Adrenal gland (tissue), 12 donors: ENCODE measurements around the gene CDC37L1. TPM values are rescaled to one million over a fixed set of nuclear protein-coding genes. Genes with fewer than 3 reads are reported as not detected.
"Not testable (repeated sequence)": the region's sequence is repeated elsewhere in the genome, so short reads cannot be mapped to it uniquely, and the experiment has no call there.

Experiments used
- DNase-seq, 7 donors: peaks; one replicate each; pipeline ENCODE4 v3.0.0-alpha.2; 2019 to 2020
- H3K27ac ChIP-seq, 5 donors: fragments of 200-600 bp; sonication (generic) in 4 of 5; 1 replicate in 3 of 5; 2 replicates in 2 of 5; pipeline versions ENCODE4 v1.5.1 to v1.8.0; 2016 to 2020; ENCODE audit warnings: mild to moderate bottlenecking in 1 of 5
- H3K27me3 ChIP-seq: fragments of 200-600 bp; 2 replicates; pipeline ENCODE4 v1.8.0; 2021
- H3K36me3 ChIP-seq, 2 donors: fragments of 200-600 bp; replicated peaks in 1 of 2; 1 replicate in 1 of 2; 2 replicates in 1 of 2; pipeline versions ENCODE4 v1.5.1 to v1.8.0; 2018 to 2022
- H3K4me1 ChIP-seq, 2 donors: fragments of 200-600 bp; replicated peaks in 1 of 2; 1 replicate in 1 of 2; 2 replicates in 1 of 2; pipeline versions ENCODE4 v1.5.1 to v1.8.0; 2018 to 2021
- H3K4me3 ChIP-seq, 4 donors: fragments of 200-600 bp; sonication (generic) in 3 of 4; one replicate each; pipeline ENCODE4 v1.5.1; 2016 to 2018
- H3K9me3 ChIP-seq, 3 donors: fragments of 200-600 bp; sonication (generic) in 1 of 3; replicated peaks in 1 of 3; 1 replicate in 2 of 3; 2 replicates in 1 of 3; pipeline versions ENCODE4 v1.5.1 to v1.8.0; 2016 to 2021
- POLR2A ChIP-seq, 2 donors: fragments of 450-650 bp; IDR thresholded peaks; one replicate each; pipeline ENCODE4 v1.6.1; 2017; ENCODE audit warnings: antibody characterized with exemption in 2 of 2, mild to moderate bottlenecking in 2 of 2, moderate library complexity in 1 of 2
- WGBS, 4 donors: extraction: QIAGEN DNeasy Blood & Tissue Kit in 2 of 4; methylation state at CpG; one replicate each; pipeline versions ENCODE4 v1.1.5 to v1.1.7; 2013 to 2017; 5-methylcytosine and 5-hydroxymethylcytosine counted together
- intact Hi-C, 2 donors: fragments of 100-400 bp; cut with DNase I; formaldehyde crosslinking; loops; one replicate each; pipeline versions ENCODE4 v1.14.1 to v1.15.0; 2022 to 2023
- polyA plus RNA-seq, 3 donors: library from polyadenylated mRNA; stranded (reverse); fragments of 200-250 nt in 2 of 3; fragments of 350-450 nt in 1 of 3; fragmentation: Illumina TruSeq in 1 of 3; extraction: RNeasy Lipid Tissue Mini Kit (QIAGEN cat#74804) in 1 of 3; gene quantifications; one replicate each; pipeline ENCODE4 v1.2.3, GENCODE V29; 2013 to 2014
- total RNA-seq, 9 donors: library from RNA; depleted of rRNA in 4 of 9; stranded (reverse); fragments of >200 nt in 4 of 9; fragments of 120-200 nt in 1 of 9; fragmentation: NEBNext Ultra II Directional in 1 of 9; extraction: Animal tissue kit (Norgen Biotek cat#: 25700) in 1 of 9; gene quantifications; one replicate each; pipeline versions ENCODE4 v1.1.0 to v1.2.4, GENCODE V29; 2013 to 2023
- TF ChIP-seq, protein P1 (sequence below), 6 experiments: fragments of 450-650 bp in 4 of 6; fragments of 200-600 bp in 2 of 6; sonication (generic) in 1 of 6; IDR thresholded peaks; 1 replicate in 5 of 6; 2 replicates in 1 of 6; pipeline versions ENCODE4 v1.5.1 to v1.8.0; 2016 to 2021; ENCODE audit warnings: antibody characterized with exemption in 6 of 6, mild to moderate bottlenecking in 2 of 6, moderate library complexity in 1 of 6
- donor health status: healthy with polysubstance abuse.
- donor health status: Bipolar disorder and iron deficiency.
- donor health status: DM: yes; HTN: yes; CAD: no.
- donor health status: DM: no; HTN: no; CAD: no.
- donor health status: DM: no; HTN: no; CAD: no.
- donor health status: DM: yes; HTN: yes; CAD: no.

Gene CDC37L1
- total and polyA plus RNA-seq, 12 donors: 10.9 to 46.2 (median 28.3) TPM

DNA sequence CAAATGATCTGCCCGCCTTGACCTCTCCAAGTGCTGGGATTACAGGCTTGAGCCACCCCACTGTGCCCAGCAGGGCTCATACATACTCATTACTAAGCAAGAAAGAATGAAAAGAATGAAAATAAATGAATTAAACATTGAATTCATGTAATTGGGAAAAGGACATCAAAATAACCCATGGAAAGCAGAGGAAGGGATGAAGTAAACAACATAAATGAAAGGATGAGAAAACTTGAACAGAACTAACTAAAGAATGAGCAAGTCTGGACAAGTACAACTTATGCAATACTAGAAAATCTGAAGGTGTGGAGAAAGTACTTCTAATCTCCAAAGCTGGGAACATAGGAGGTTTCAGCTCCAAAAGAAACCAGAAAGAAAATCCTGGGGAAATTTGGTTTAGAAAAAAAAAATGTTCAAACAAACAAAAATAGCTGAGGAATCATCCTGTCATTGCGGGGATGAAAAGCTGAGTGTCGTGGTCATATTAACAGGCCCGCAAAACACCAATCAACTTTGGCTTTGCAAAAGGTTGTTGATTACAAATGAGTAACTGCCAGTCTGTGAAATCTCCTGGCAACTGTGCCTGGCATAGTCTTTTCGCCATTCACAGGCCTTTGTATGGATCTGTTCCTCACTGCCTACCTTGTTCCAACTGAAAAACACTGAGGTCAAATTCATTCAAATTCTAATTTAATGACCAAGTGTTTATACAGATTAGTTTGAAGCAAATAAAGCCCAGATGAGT, 63.9 kb downstream of the CDC37L1 start:
- no peak overlapping the region for H3K27ac ChIP-seq
- TF ChIP-seq, protein P1, sequence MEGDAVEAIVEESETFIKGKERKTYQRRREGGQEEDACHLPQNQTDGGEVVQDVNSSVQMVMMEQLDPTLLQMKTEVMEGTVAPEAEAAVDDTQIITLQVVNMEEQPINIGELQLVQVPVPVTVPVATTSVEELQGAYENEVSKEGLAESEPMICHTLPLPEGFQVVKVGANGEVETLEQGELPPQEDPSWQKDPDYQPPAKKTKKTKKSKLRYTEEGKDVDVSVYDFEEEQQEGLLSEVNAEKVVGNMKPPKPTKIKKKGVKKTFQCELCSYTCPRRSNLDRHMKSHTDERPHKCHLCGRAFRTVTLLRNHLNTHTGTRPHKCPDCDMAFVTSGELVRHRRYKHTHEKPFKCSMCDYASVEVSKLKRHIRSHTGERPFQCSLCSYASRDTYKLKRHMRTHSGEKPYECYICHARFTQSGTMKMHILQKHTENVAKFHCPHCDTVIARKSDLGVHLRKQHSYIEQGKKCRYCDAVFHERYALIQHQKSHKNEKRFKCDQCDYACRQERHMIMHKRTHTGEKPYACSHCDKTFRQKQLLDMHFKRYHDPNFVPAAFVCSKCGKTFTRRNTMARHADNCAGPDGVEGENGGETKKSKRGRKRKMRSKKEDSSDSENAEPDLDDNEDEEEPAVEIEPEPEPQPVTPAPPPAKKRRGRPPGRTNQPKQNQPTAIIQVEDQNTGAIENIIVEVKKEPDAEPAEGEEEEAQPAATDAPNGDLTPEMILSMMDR (IDR thresholded peaks at IDR 0.05): no peak
- TF ChIP-seq POLR2A (IDR thresholded peaks at IDR 0.05): no peak
- WGBS, 4 donors: 71 to 82% (median 74%) methylated on average over 5 of the region's 5 CpGs
- no peaks in the 10 kb centered on the region for H3K9me3 ChIP-seq
- no peak overlapping the region for H3K4me3 ChIP-seq
- peaks cover 25% of the 10 kb centered on the region in 2 donors for H3K4me1 ChIP-seq
- intact Hi-C loops: loop anchor here in 1 of 2 donors (5.0 kb wide), 2 partner anchors 81 to 361 kb away; partner anchors contain the start of gene PLPP6
- no peaks in the 10 kb centered on the region for H3K27me3 ChIP-seq
- DNase-seq: no peak
- no peaks in the 10 kb centered on the region for H3K36me3 ChIP-seq

DNA sequence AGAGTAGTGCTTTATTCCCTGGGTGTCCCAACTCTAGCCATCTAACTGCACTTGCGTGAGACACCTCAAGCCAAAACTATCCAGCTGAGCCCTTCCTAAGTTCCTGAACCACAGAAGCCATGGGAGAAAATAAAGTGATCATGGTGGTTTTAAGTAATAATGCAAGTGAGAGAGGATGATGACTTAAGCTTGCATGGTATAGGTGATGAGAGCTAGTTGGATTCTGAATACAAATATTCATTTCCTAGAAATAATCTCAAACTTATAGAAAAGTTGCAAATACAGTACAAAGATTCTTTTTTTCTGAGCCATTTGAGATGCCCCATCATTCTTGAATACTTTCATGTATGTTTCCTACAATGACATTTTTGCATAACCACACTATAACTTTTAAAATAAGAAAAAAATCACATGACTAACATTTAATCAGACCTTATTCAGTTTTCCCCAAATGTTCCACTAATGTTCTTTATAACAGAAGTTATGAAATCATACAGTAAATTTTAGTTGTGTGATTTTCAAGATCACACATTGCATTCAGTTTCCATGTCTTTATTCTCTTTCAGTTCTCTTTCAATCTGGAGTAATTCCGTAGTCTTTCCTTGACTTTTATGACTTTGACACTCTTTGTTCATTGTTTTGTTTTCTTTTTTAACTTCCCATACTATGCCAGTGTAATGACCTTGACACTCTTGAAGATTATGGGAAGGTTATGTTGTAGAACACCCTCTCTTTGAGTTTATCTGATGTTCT, 67.1 kb downstream of the CDC37L1 start:
- intact Hi-C loops: no loop called here
- no peak for DNase-seq
- Histone ChIP-seq H3K4me3 (no peak overlapping the region), H3K36me3 (no peaks in the 10 kb centered on the region), H3K27ac (no peak overlapping the region), H3K4me1 (peaks cover 8 to 11% of the 10 kb centered on the region in 2 donors), H3K9me3 (no peaks in the 10 kb centered on the region), H3K27me3 (no peaks in the 10 kb centered on the region)
- 61 to 80% (median 74%) methylated on average over 2 of the region's 2 CpGs for WGBS, 4 donors
- TF ChIP-seq, protein P1 (IDR thresholded peaks at IDR 0.05): no peak
- TF ChIP-seq POLR2A (IDR thresholded peaks at IDR 0.05): no peak

DNA sequence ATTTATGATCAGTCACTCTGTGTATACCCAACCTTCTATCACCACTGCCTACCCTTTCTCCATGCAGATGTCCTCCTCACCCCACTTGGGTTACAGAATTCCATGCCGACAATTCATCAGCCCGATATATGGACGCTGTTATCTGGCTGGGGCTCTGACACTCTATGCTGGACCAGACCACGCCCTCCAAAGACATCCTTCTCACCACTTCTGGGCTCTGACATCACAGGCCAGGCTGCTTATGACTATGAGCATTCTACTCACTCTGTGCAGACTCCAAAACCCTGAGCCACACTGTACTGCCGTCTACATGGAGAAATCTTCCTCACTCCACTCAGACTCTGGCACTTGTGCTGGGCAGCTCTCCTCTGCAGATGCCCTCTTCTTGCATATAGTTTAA, 69.2 kb downstream of the CDC37L1 start:
- Histone ChIP-seq H3K4me1 (peaks cover 0 to 5% of the 10 kb centered on the region in 2 donors), H3K9me3 (no peaks in the 10 kb centered on the region), H3K36me3 (no peaks in the 10 kb centered on the region), H3K27me3 (no peaks in the 10 kb centered on the region), H3K4me3 (no peak overlapping the region), H3K27ac (no peak overlapping the region)
- intact Hi-C loops: no loop called here
- WGBS, 4 donors: 89 to 95% (median 92%) methylated on average over 5 of the region's 5 CpGs
- TF ChIP-seq POLR2A (IDR thresholded peaks at IDR 0.05): no peak
- TF ChIP-seq, protein P1 (IDR thresholded peaks at IDR 0.05): no peak
- no peak for DNase-seq

DNA sequence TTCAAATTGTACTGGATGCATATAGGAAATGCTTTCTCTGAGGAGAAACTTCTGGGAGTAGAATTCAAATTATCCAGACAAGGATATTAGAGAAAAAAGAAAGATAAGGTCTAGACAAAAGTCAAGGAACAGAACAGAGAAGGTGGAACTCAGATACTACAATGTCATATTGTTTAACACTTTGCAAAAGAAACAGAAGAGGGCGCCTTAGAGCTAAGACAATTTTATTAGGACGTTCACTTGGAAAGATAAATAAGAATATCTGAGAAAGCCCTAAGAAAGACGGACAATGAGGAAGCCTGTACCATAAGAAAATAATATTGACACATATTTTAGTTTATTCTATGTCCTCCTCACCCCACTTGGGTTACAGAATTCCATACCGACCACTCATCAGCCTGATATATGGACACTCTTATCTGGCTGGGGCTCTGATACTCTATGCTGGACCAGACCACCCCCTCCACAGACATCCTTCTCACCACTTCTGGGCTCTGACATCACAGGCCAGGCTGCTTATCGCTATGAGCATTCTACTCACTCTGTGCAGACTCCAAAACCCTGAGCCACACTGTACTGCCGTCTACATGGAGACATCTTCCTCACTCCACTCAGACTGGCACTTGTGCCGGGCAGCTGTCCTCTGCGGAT, 70.8 kb downstream of the CDC37L1 start:
- TF ChIP-seq POLR2A (IDR thresholded peaks at IDR 0.05): no peak
- TF ChIP-seq, protein P1 (IDR thresholded peaks at IDR 0.05): peak; percentile 31 to 67 (median 56)
- no peak overlapping the region for H3K27ac ChIP-seq
- intact Hi-C loops: no loop called here
- no peaks in the 10 kb centered on the region for H3K36me3 ChIP-seq
- no peak for DNase-seq
- H3K9me3 ChIP-seq: no peaks in the 10 kb centered on the region
- no peaks in the 10 kb centered on the region for H3K27me3 ChIP-seq
- WGBS, 4 donors: 32 to 37% (median 35%) methylated on average over 8 of the region's 8 CpGs
- H3K4me3 ChIP-seq: no peak overlapping the region
- H3K4me1 ChIP-seq: peaks cover 0 to 5% of the 10 kb centered on the region in 2 donors

DNA sequence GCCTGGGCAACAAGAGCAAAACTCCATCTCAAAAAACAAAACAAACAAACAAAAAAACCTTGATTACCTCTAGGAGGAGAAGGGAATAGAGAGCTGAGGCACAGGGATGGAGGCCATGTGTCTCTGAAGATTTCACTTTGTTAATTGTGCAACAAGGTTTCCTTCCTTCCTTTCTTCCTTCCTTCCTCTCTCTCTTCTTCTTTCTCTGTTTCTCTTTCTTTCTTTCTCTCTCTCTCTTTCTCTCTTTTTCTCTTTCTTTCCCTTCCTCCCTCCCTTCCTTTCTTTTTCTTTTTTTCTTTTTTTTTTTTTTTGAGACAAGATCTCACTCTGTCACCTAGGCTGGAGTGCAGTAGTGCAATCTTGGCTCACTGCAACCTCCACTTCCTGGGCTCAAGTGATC, 75.2 kb downstream of the CDC37L1 start:
- H3K4me3 ChIP-seq, DNase-seq, H3K9me3 ChIP-seq, H3K4me1 ChIP-seq, H3K27ac ChIP-seq, intact Hi-C loops, H3K36me3 ChIP-seq, H3K27me3 ChIP-seq: not testable (repeated sequence)
